ENCODE results near the gene RAB28.

RAB28 gene

GRCh38 chr4:13504374-13504773 is 20.2 kb upstream of the RAB28 start:
- DNase-seq, result no peak

- no peak for DNase-seq
These were observed 14.3 kb upstream of the RAB28 start for GRCh38 chr4:13498469-13498868.

GRCh38 chr4:13496605-13497004 is 12.5 kb upstream of the RAB28 start:
- DNase-seq, result no peak

- DNase-seq, result no peak
These were observed 11.6 kb upstream of the RAB28 start for GRCh38 chr4:13495753-13496152.

- no peak for DNase-seq
These were observed 9.7 kb upstream of the RAB28 start for GRCh38 chr4:13493793-13494192.

- no peak for DNase-seq
These were observed 8.6 kb upstream of the RAB28 start for GRCh38 chr4:13492747-13493146.

GRCh38 chr4:13484749-13485221 is 645 bp upstream of the RAB28 start:
- peak; percentile 55 for DNase-seq

- peak; percentile 24 for DNase-seq
These were observed 395 bp downstream of the RAB28 start for GRCh38 chr4:13483768-13484121.

GRCh38 chr4:13483136-13483767 is 888 bp downstream of the RAB28 start:
- DNase-seq, result peak; percentile 15

- DNase-seq, result no peak
These were observed 2.6 kb downstream of the RAB28 start for GRCh38 chr4:13481569-13481968.

GRCh38 chr4:13478707-13479106 is 5.4 kb downstream of the RAB28 start:
- DNase-seq, result no peak

GRCh38 chr4:13478131-13478530 is 6.0 kb downstream of the RAB28 start:
- DNase-seq, result no peak

GRCh38 chr4:13476915-13477314 is 7.2 kb downstream of the RAB28 start:
- no peak for DNase-seq

GRCh38 chr4:13476152-13476551 is 8.0 kb downstream of the RAB28 start:
- DNase-seq, result no peak

- no peak for DNase-seq
These were observed 12.7 kb downstream of the RAB28 start for GRCh38 chr4:13471400-13471799.

GRCh38 chr4:13470379-13470778 is 13.8 kb downstream of the RAB28 start:
- no peak for DNase-seq

GRCh38 chr4:13464973-13465372 is 19.2 kb downstream of the RAB28 start:
- DNase-seq, result no peak

- no peak for DNase-seq
These were observed 19.6 kb downstream of the RAB28 start for GRCh38 chr4:13464543-13464942.

GRCh38 chr4:13461191-13461905 is 22.8 kb downstream of the RAB28 start:
- DNase-seq, result no peak

- DNase-seq, result no peak
These were observed 28.7 kb downstream of the RAB28 start for GRCh38 chr4:13455411-13455810.

- no peak for DNase-seq
These were observed 29.4 kb downstream of the RAB28 start for GRCh38 chr4:13454786-13455185.

- DNase-seq, result no peak
These were observed 31.1 kb downstream of the RAB28 start for GRCh38 chr4:13452927-13453579.

- DNase-seq, result no peak
These were observed 34.5 kb downstream of the RAB28 start for GRCh38 chr4:13449590-13449989.
